DOHH2 (cell line): ENCODE measurements around the gene RSU1.

Experiments
- H3F3A ChIP-seq: fragments of 200-600 bp; sonication (generic), shearing (Covaris generic); 2 replicates; pipeline ENCODE4 v1.6.0; 2016; ENCODE audit warnings: antibody characterized with exemption, mild to moderate bottlenecking; ENCODE audit not compliant: control insufficient read depth, insufficient read depth
- H3K27ac ChIP-seq: fragments of 200-600 bp; sonication (generic); 2 replicates; pipeline ENCODE4 v1.5.1; 2014; ENCODE audit warnings: low read depth, mild to moderate bottlenecking, low read length, moderate library complexity
- H3K27me3 ChIP-seq: fragments of 200-600 bp; sonication (generic); 2 replicates; pipeline ENCODE4 v1.6.1; 2014; ENCODE audit warnings: mild to moderate bottlenecking, low read length, mixed read lengths; ENCODE audit not compliant: control insufficient read depth
- H3K36me3 ChIP-seq: fragments of 200-600 bp; sonication (generic); 2 replicates; pipeline ENCODE4 v1.6.1; 2014; ENCODE audit warnings: mild to moderate bottlenecking, low read length, moderate library complexity, mixed read lengths; ENCODE audit not compliant: control insufficient read depth
- H3K4me1 ChIP-seq: fragments of 200-600 bp; sonication (generic); 2 replicates; pipeline ENCODE4 v1.6.1; 2014; ENCODE audit warnings: mild to moderate bottlenecking, low read length, mixed read lengths; ENCODE audit not compliant: control insufficient read depth
- H3K4me2 ChIP-seq: fragments of 200-600 bp; sonication (generic); 2 replicates; pipeline ENCODE4 v1.6.0; 2014; ENCODE audit warnings: mild to moderate bottlenecking, low read length, moderate library complexity
- H3K4me3 ChIP-seq: fragments of 200-600 bp; sonication (generic); 2 replicates; pipeline ENCODE4 v1.5.1; 2014; ENCODE audit warnings: mild to moderate bottlenecking, low read length, mixed read lengths
- H3K79me2 ChIP-seq: fragments of 200-600 bp; sonication (generic); 2 replicates; pipeline ENCODE4 v1.6.1; 2014; ENCODE audit warnings: mild to moderate bottlenecking, low read length, mixed read lengths; ENCODE audit not compliant: control insufficient read depth
- H3K9me2 ChIP-seq: fragments of 200-600 bp; sonication (generic); replicated peaks from 2 replicates; pipeline ENCODE4 v1.6.1; 2014; ENCODE audit warnings: mild to moderate bottlenecking, low read length, mixed read lengths; ENCODE audit not compliant: control insufficient read depth
- H3K9me3 ChIP-seq: fragments of 200-600 bp; sonication (generic); 2 replicates; pipeline ENCODE4 v1.6.1; 2014; ENCODE audit warnings: antibody characterized with exemption, low read length, mixed read lengths; ENCODE audit not compliant: control insufficient read depth, insufficient read depth
- H4K20me1 ChIP-seq: fragments of 200-600 bp; sonication (generic); 2 replicates; pipeline ENCODE4 v1.6.0; 2014; ENCODE audit warnings: low read depth, mild to moderate bottlenecking, antibody characterized with exemption, low read length, moderate library complexity; ENCODE audit not compliant: control insufficient read depth, insufficient read depth
- EZH2phosphoT487 ChIP-seq: fragments of 200-600 bp; sonication (generic); IDR thresholded peaks from 2 replicates; pipeline ENCODE4 v1.6.1; 2017; ENCODE audit warnings: borderline replicate concordance, mild to moderate bottlenecking, antibody characterized with exemption, low read length, moderate library complexity, mixed read lengths
- TF ChIP-seq, protein P1 (sequence below): fragments of 200-600 bp; sonication (generic); IDR thresholded peaks from one replicate; pipeline ENCODE4 v1.5.1; 2014; ENCODE audit warnings: antibody characterized with exemption, mild to moderate bottlenecking, low read depth, low read length; ENCODE audit not compliant: poor library complexity, severe bottlenecking

The RSU1 gene

DNA sequence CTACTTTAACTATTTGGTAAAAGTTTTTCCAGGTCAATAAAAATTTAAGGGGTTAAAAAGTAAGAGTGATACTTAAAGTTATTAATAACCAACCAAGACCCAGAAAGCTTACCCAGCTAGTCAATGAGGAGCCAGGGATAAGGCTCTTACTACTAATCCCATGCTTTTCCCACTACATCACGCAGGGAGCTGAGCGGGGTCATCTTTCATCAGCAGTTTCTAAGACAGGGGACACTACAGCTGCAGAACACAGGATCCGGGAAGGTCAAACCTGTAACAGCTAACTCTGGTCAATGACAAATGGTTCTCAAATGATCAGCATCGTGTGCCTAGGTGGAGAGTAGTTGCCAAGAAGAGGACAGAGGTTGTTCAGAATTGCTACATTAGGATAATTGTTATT, 65.1 kb downstream of the RSU1 start:
- H3K4me1 ChIP-seq = no peaks in the 10 kb centered on the region
- no peaks in the 10 kb centered on the region for H3K9me3 ChIP-seq
- no peak overlapping the region for H3K4me3 ChIP-seq
- H3K27me3 ChIP-seq = no peaks in the 10 kb centered on the region
- TF ChIP-seq, protein P1, sequence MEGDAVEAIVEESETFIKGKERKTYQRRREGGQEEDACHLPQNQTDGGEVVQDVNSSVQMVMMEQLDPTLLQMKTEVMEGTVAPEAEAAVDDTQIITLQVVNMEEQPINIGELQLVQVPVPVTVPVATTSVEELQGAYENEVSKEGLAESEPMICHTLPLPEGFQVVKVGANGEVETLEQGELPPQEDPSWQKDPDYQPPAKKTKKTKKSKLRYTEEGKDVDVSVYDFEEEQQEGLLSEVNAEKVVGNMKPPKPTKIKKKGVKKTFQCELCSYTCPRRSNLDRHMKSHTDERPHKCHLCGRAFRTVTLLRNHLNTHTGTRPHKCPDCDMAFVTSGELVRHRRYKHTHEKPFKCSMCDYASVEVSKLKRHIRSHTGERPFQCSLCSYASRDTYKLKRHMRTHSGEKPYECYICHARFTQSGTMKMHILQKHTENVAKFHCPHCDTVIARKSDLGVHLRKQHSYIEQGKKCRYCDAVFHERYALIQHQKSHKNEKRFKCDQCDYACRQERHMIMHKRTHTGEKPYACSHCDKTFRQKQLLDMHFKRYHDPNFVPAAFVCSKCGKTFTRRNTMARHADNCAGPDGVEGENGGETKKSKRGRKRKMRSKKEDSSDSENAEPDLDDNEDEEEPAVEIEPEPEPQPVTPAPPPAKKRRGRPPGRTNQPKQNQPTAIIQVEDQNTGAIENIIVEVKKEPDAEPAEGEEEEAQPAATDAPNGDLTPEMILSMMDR = no peak
- TF ChIP-seq EZH2phosphoT487 = no peak
- no peaks in the 10 kb centered on the region for H3K79me2 ChIP-seq
- no peak overlapping the region for H3K27ac ChIP-seq
- no peaks in the 10 kb centered on the region for H3F3A ChIP-seq
- H3K9me2 ChIP-seq = no peaks in the 10 kb centered on the region
- no peak overlapping the region for H3K4me2 ChIP-seq
- H3K36me3 ChIP-seq = peaks cover 9% of the 10 kb centered on the region
- H4K20me1 ChIP-seq = no peaks in the 10 kb centered on the region

- Histone ChIP-seq H3F3A (no peaks in the 10 kb centered on the region), H3K27me3 (no peaks in the 10 kb centered on the region), H3K9me2 (no peaks in the 10 kb centered on the region), H4K20me1 (no peaks in the 10 kb centered on the region), H3K9me3 (no peaks in the 10 kb centered on the region), H3K79me2 (no peaks in the 10 kb centered on the region), H3K4me3 (no peak overlapping the region), H3K36me3 (peaks cover 9% of the 10 kb centered on the region), H3K4me2 (no peak overlapping the region), H3K4me1 (no peaks in the 10 kb centered on the region), H3K27ac (no peak overlapping the region)
- no peak for TF ChIP-seq EZH2phosphoT487
- TF ChIP-seq, protein P1 = no peak
These were observed 66.0 kb downstream of the RSU1 start for GRCh38 chr10:16751244-16751643.

GRCh38 chr10:16750461-16750860, 66.8 kb downstream of the RSU1 start:
- no peak overlapping the region for H3K27ac ChIP-seq
- peaks cover 9% of the 10 kb centered on the region for H3K36me3 ChIP-seq
- H3K9me3 ChIP-seq = no peaks in the 10 kb centered on the region
- no peak overlapping the region for H3K4me3 ChIP-seq
- H3K4me1 ChIP-seq = no peaks in the 10 kb centered on the region
- H3K4me2 ChIP-seq = no peak overlapping the region
- no peaks in the 10 kb centered on the region for H3K9me2 ChIP-seq
- H3K27me3 ChIP-seq = no peaks in the 10 kb centered on the region
- H3K79me2 ChIP-seq = no peaks in the 10 kb centered on the region
- H4K20me1 ChIP-seq = no peaks in the 10 kb centered on the region
- TF ChIP-seq, protein P1 = no peak
- TF ChIP-seq EZH2phosphoT487 = no peak
- no peaks in the 10 kb centered on the region for H3F3A ChIP-seq

DNA sequence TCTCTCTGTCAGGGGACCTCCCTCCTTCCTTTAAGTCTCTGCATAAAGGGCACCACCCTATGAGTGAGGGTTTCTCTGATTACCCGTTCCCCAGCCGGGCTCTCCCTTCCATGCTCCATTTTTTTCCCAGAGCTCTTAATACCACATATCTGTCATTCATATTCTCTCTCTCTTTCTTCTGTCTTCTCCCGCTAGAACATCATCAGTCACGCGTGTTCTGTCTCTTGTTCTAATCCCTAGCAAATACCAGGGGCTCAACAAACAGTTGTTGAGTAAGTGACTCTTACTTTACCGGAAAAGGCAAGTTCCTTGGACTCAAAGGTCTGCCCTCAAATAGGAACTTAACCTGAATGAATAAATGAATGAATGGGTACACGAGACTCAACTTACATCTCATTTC, 68.5 kb downstream of the RSU1 start:
- Histone ChIP-seq H3K9me2 (no peaks in the 10 kb centered on the region), H3K36me3 (peaks cover 9% of the 10 kb centered on the region), H3K9me3 (no peaks in the 10 kb centered on the region), H3F3A (no peaks in the 10 kb centered on the region), H3K4me2 (no peak overlapping the region), H3K27ac (no peak overlapping the region), H4K20me1 (no peaks in the 10 kb centered on the region), H3K4me1 (no peaks in the 10 kb centered on the region), H3K4me3 (no peak overlapping the region), H3K79me2 (no peaks in the 10 kb centered on the region), H3K27me3 (no peaks in the 10 kb centered on the region)
- no peak for TF ChIP-seq EZH2phosphoT487
- TF ChIP-seq, protein P1 = no peak
